ENCODE measurements around the gene GCK.
A peak's percentile ranks its signal among the peaks of the same experiment; 100 is the strongest.

Gene GCK

GRCh38 chr7:44155191-44156185 is 33.8 kb downstream of the GCK start:
- DNase-seq (ENCODE audit: low spot score) = no peak

- DNase-seq (ENCODE audit: low spot score) = no peak
Measured at GRCh38 chr7:44154703-44155102, 34.5 kb downstream of the GCK start.

- no peak for DNase-seq (ENCODE audit: low spot score)
Measured at GRCh38 chr7:44153948-44154335, 35.3 kb downstream of the GCK start.

GRCh38 chr7:44152971-44153947 is 36.0 kb downstream of the GCK start:
- DNase-seq (ENCODE audit: low spot score) = no peak

GRCh38 chr7:44151956-44152355 is 37.3 kb downstream of the GCK start:
- no peak for DNase-seq (ENCODE audit: low spot score)

- DNase-seq (ENCODE audit: low spot score) = no peak
Measured at GRCh38 chr7:44150966-44151941, 38.0 kb downstream of the GCK start.

GRCh38 chr7:44150466-44150832 is 38.8 kb downstream of the GCK start:
- no peak for DNase-seq (ENCODE audit: low spot score)

GRCh38 chr7:44149571-44150465 is 39.4 kb downstream of the GCK start:
- no peak for DNase-seq (ENCODE audit: low spot score)

- no peak for DNase-seq (ENCODE audit: low spot score)
Measured at GRCh38 chr7:44148961-44149536, 40.2 kb downstream of the GCK start.

GRCh38 chr7:44148166-44148565 is 41.1 kb downstream of the GCK start:
- no peak for DNase-seq (ENCODE audit: low spot score)

- no peak for DNase-seq (ENCODE audit: low spot score)
Measured at GRCh38 chr7:44147026-44147991, 41.9 kb downstream of the GCK start.

- peak; percentile 66 for DNase-seq (ENCODE audit: low spot score)
Measured at GRCh38 chr7:44145969-44146911, 43.0 kb downstream of the GCK start.

GRCh38 chr7:44145479-44145968 is 43.7 kb downstream of the GCK start:
- peak; percentile 48 for DNase-seq (ENCODE audit: low spot score)

GRCh38 chr7:44144968-44145478 is 44.2 kb downstream of the GCK start:
- no peak for DNase-seq (ENCODE audit: low spot score)

GRCh38 chr7:44144426-44144967 is 44.7 kb downstream of the GCK start:
- DNase-seq (ENCODE audit: low spot score) = no peak

GRCh38 chr7:44143646-44144250 is 45.5 kb downstream of the GCK start:
- DNase-seq (ENCODE audit: low spot score) = no peak

- DNase-seq (ENCODE audit: low spot score) = no peak
Measured at GRCh38 chr7:44142028-44142427, 47.2 kb downstream of the GCK start.

Data from CD4-positive, alpha-beta T cell treated with Interleukin-15 for 4 hours (primary cell).